ENCODE measurements around the gene C14orf132.

The C14orf132 gene

DNA sequence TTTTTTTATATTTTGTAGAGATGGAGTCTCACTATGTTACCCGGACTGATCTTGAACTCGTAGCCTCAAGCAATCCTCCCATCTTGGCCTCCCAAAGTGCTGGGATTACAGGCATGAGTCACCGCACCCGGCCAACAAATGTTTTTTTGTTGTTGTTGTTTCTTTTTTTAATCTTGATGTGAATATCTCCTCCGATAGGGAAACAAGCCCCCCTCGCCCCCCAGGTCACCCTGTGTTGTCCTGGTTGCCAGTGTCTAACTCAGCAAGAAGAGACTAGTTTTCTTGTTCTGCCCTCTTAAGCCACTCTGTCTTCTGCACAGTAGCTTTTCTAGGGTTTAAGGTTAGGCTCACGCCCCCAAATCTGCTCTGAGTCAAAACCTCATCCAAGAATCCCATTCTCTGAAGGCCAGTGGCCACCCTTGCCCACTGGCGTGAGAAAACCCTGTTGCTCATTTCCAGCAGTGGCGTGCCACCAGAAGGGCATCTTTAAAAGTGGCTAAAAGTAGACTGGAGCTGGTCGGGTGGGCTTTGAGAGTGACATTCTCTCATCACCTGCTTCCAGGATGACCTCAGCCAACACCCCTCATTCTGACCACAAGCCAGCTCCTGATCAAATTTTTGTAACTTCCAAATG lies 42.7 kb downstream of the C14orf132 start:
- Mint-ChIP-seq H3K9me3 (peaks cover 4% of the 10 kb centered on the region), H3K4me3 (no peak overlapping the region), H3K27ac (no peak overlapping the region), H3K27me3 (peaks cover 28% of the 10 kb centered on the region), H3K36me3 (no peaks in the 10 kb centered on the region), H3K4me1 (no peaks in the 10 kb centered on the region)
- no peak for ATAC-seq

DNA sequence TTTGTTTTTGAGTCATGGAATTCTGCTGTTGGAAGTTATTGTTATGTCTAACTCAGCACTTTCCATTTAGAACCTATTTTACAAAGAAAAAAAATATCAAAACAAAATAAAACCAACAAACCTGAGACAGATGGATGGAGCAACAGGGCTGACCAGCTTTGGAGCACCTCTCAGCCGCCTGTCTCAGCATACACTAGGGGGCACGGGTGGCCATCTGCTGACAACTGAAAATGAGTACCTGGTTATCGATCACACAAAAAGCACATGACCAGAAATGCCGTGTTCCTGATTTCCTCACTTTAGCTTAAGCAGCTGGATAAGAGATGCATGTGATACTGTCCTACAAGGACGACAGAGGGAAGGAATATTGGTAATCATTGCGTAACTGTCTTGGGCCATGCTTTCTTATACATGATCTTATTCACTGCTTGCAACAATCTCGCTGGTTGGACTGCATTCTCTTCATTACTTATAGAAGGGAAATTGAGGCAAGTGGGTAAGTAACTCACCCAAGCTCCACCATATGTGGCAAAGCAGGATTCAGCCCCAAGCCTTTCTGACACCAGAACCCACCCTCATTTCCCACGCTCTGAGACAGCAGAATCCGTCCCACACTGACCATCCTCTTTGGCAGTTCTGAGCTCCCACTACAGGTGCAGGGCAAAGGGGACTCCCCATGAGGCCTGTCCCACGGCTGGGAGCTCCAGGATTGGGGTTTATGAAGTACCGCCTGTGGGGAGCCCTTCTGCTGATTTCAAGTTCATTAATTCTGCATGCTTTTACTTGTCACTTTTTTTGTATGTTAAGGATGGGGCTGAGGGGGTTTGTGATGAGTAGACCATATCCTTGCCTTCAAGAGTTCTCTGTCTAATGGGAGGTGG lies 43.5 kb downstream of the C14orf132 start:
- Mint-ChIP-seq H3K27ac (no peak overlapping the region), H3K27me3 (peaks cover 28% of the 10 kb centered on the region), H3K36me3 (no peaks in the 10 kb centered on the region), H3K4me3 (no peak overlapping the region), H3K9me3 (peaks cover 4% of the 10 kb centered on the region), H3K4me1 (no peaks in the 10 kb centered on the region)
- no peak for ATAC-seq

DNA sequence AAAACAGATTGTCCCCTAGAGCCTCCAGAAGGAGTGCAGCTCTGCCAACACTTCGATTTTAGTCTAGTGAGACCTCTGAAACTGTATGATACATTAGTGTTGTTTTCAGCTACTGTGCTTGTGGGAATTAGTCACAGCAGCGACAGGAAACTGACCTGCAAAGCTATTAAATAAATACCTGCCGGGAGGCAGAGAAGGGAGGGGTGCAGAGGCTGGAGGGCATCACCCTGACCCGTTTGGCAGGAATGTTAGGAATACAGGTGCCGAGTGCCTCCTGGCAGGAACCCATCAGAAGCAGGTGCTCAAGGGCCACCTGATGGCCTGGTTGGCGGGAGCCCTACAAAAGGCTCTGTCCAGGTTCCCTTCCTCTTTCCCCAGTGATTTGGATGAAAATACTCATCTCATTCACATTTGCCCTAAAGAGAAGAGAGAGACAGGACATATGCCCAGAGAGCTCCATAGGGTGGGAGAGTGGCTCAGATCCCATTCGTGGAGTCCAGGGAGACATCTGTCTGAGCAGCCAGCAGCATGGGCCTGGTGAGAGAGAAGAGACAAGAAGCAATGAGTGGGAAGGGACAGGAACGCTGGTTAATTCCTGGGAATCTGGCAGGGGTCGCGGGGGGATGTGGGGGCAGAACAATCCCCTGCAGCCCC lies 44.6 kb downstream of the C14orf132 start:
- ATAC-seq: no peak

DNA sequence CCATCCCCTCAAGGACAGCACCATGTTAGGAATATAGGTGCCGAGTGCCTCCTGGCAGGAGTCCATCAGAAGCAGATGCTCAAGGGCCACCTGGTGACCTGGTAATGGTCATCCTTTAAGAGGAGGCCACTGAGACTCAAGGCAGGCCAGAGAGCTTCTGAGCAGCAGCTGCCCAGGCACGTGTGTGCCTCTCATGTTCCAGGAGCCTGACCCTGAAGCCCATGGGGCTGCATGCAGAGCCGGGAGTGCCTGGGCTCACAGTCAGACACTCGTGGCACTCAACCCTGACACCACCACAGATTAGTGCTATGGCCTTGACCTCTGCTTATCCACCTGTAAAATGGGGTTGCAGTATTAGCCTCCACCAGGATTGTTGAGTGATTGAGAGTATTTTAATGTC lies 45.6 kb downstream of the C14orf132 start:
- Mint-ChIP-seq H3K4me1 (no peaks in the 10 kb centered on the region), H3K27me3 (peaks cover 28% of the 10 kb centered on the region), H3K9me3 (no peaks in the 10 kb centered on the region), H3K27ac (no peak overlapping the region), H3K36me3 (no peaks in the 10 kb centered on the region), H3K4me3 (no peak overlapping the region)
- ATAC-seq: no peak

More for the DNA sequence above, 44.6 kb downstream of the C14orf132 start:
- Mint-ChIP-seq H3K27ac (no peak overlapping the region), H3K27me3 (peaks cover 28% of the 10 kb centered on the region), H3K9me3 (peaks cover 4% of the 10 kb centered on the region), H3K4me3 (no peak overlapping the region), H3K4me1 (no peaks in the 10 kb centered on the region), H3K36me3 (no peaks in the 10 kb centered on the region)

DNA sequence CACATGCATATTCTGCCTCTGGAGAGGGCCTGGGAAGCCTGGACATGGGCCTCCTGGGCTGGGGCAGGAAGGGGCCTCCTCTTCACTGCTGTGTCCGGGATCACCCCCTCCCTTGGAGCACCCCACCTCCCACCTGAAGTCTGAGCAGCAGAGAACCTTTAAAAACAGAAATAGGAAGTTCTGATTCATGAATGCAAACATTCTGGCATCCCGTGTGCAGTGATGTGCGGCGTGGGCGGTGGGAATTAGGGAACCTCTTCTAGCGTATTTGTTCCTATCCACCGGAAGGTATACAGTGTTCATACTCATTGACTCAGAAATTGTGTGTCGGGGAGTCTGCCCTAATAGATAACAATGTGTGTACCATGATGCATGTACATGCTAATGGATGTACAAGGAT lies 46.2 kb downstream of the C14orf132 start:
- Mint-ChIP-seq H3K36me3 (no peaks in the 10 kb centered on the region), H3K27me3 (peaks cover 28% of the 10 kb centered on the region), H3K4me1 (no peaks in the 10 kb centered on the region), H3K4me3 (no peak overlapping the region), H3K27ac (no peak overlapping the region), H3K9me3 (no peaks in the 10 kb centered on the region)
- no peak for ATAC-seq

DNA sequence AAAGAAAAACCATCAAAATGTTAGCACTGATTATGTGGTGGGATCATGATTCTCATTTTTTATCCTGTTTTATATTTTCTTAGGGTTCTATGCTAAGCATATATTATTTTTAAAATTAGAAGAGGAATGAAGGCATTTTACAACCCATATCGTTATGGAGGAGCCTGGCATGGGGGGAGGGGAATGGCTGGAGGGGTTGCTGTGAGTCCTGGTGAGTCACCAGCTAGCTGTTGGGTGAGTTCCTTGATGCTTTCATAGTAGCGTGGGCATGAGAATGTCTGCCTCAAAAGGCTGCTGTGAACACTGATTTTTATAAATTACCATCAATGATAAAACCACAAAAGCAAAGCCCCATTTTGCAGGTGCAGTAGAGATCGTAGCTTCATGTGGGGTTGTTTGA lies 46.9 kb downstream of the C14orf132 start:
- H3K4me1 Mint-ChIP-seq: no peaks in the 10 kb centered on the region
- H3K27me3 Mint-ChIP-seq: peaks cover 31% of the 10 kb centered on the region
- ATAC-seq: no peak
- no peak overlapping the region for H3K4me3 Mint-ChIP-seq
- no peaks in the 10 kb centered on the region for H3K9me3 Mint-ChIP-seq
- H3K27ac Mint-ChIP-seq: no peak overlapping the region
- no peaks in the 10 kb centered on the region for H3K36me3 Mint-ChIP-seq

DNA sequence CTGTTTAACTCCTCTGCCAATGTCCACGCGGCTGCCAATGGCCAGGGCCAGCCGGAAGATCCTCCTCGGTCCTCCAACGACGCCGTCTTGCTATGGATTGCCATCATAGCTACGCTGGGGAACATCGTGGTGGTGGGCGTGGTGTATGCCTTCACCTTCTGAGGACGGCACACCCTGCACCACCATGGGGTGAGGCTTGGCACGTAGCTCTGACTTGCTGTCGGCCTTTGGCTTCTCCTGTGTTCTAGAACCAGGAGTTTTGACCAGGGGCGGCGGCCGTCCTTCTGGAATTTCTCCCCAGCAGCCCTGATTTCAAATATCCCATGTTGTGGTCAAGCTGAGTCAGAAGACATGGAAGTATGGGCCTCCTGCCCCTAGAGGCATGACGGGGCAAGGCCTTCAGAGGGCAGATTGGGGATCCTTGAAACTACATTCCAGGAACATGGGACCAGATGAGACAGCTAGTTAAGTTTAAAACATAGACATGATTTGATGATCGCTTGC lies 47.5 kb downstream of the C14orf132 start:
- Mint-ChIP-seq H3K4me3 (no peak overlapping the region), H3K36me3 (no peaks in the 10 kb centered on the region), H3K27me3 (peaks cover 33% of the 10 kb centered on the region), H3K4me1 (no peaks in the 10 kb centered on the region), H3K27ac (no peak overlapping the region), H3K9me3 (no peaks in the 10 kb centered on the region)
- ATAC-seq: no peak

DNA sequence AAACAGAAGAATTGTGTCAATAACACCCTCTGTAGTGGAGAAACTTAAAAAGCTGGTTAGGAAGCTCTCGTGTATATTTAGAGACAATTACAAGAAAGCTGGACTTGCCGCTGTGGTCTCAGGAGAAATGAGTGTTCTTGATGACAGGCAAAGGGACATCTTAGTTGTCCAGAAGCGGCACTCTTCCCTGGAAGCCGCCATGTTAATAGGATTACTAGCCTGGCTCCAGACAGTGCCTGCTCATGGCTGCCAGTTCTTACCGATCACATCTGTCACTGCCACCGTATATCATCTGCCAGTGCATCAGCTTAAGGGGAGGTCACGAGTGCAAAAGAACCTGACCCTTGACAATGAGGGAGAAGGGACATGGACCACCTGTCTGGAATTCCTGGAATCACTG lies 48.9 kb downstream of the C14orf132 start:
- no peak for ATAC-seq
- peaks cover 18% of the 10 kb centered on the region for H3K27me3 Mint-ChIP-seq

DNA sequence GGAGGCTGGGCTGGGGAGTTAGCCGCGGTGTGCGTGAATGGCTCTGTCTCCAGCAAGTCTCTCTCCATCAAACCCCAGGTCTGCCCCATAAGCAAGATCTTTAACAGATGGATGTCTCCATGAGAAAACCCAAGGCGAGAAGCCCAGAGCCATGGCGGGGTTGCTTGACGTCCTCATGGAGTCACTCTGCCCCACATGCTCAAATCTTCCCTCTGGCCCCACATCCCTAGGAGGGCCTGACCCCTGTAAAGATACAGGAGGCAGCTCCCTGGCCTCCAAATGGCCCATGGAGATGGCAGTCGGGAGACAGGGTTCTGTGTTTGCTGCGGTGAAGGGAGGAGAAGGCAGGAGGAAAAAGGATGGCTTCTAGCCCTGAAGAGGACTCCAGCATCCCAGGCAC lies 49.3 kb downstream of the C14orf132 start:
- H3K4me3 Mint-ChIP-seq: no peak overlapping the region
- no peak for ATAC-seq
- no peaks in the 10 kb centered on the region for H3K36me3 Mint-ChIP-seq
- H3K9me3 Mint-ChIP-seq: no peaks in the 10 kb centered on the region
- H3K4me1 Mint-ChIP-seq: no peaks in the 10 kb centered on the region
- H3K27me3 Mint-ChIP-seq: peaks cover 15% of the 10 kb centered on the region
- no peak overlapping the region for H3K27ac Mint-ChIP-seq

More for the DNA sequence above, 48.9 kb downstream of the C14orf132 start:
- H3K27ac Mint-ChIP-seq: no peak overlapping the region
- no peak overlapping the region for H3K4me3 Mint-ChIP-seq
- H3K4me1 Mint-ChIP-seq: no peaks in the 10 kb centered on the region
- H3K36me3 Mint-ChIP-seq: no peaks in the 10 kb centered on the region
- no peaks in the 10 kb centered on the region for H3K9me3 Mint-ChIP-seq

DNA sequence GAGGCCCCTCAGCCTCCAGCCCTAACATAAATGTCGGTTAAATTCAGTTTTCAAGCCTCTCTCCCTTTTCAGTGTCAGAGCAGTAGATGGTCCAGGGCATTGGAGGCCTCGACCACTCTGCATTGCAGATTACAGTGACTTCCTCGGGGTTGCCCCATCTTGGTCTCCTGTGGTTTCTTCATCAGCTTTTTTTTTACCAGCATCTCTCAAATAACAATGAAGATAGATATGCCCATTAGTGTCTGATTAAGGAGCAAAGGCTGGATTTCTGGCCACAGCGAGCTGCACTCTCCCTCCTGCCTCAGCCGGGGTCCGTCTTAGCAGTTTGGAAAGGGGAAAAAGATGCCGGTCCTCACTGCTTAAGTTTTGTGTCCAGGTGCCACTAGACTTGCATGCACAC lies 49.7 kb downstream of the C14orf132 start:
- Mint-ChIP-seq H3K9me3 (no peaks in the 10 kb centered on the region), H3K27me3 (peaks cover 15% of the 10 kb centered on the region), H3K4me3 (no peak overlapping the region), H3K36me3 (no peaks in the 10 kb centered on the region), H3K27ac (no peak overlapping the region), H3K4me1 (no peaks in the 10 kb centered on the region)
- no peak for ATAC-seq

DNA sequence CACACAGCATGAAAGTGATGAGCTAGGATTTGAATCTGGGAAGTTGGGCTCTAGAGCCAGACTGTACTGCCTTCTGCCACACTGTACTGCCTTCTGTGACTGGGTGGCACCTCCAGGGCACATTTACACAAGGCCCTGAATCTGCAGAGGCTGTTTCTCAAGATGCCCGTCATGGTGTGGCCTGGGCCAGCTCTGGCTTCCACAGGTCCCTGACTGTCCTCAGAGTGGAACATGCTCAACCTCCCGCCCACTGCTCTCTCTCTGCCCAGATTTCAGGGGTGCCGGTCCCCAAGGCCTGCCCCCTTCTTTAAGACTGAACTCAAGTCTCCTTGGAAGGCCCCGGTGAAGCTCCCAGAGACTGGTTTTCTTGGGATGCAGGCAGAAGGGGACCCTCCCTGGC lies 50.2 kb downstream of the C14orf132 start:
- H3K9me3 Mint-ChIP-seq: no peaks in the 10 kb centered on the region
- ATAC-seq: no peak
- no peaks in the 10 kb centered on the region for H3K36me3 Mint-ChIP-seq
- H3K27me3 Mint-ChIP-seq: peaks cover 15% of the 10 kb centered on the region
- no peaks in the 10 kb centered on the region for H3K4me1 Mint-ChIP-seq
- no peak overlapping the region for H3K27ac Mint-ChIP-seq
- no peak overlapping the region for H3K4me3 Mint-ChIP-seq

DNA sequence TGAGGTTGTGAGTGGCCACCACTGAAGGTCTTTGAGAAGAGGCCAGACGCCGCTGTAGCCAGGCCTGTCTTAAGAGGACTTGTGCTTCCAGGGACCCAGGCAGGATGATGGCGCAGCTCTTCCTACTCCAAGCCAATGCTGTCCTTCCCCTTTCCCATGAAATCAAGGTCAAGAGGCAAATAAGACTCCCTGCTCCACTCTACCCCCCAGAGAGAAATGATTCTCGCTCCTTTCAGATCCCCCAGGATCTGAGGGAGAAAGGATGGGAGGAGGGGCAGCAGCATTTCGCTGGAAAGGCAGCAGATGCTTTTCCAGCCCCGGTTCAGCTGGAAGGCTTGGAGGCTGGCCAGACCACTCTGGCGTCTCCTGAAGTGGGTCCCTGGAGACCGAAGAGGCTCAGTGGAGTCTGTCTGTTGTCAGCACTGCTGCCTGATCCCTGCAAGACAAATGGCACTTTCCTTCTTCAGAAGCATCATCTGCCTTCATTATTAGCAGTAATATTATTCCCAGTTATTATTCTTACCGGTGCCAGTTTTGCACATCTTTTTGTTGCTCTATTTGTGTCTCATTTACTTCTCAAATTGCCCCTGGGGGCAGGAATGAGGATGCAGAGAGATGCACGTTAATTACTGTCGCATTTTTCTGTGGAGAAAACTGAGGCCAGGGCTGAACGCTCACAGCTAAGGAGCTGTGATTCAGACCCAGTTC lies 51.4 kb downstream of the C14orf132 start:
- Mint-ChIP-seq H3K4me3 (no peak overlapping the region), H3K27ac (no peak overlapping the region), H3K27me3 (peaks cover 18% of the 10 kb centered on the region), H3K4me1 (no peaks in the 10 kb centered on the region), H3K36me3 (no peaks in the 10 kb centered on the region), H3K9me3 (no peaks in the 10 kb centered on the region)
- ATAC-seq: no peak

DNA sequence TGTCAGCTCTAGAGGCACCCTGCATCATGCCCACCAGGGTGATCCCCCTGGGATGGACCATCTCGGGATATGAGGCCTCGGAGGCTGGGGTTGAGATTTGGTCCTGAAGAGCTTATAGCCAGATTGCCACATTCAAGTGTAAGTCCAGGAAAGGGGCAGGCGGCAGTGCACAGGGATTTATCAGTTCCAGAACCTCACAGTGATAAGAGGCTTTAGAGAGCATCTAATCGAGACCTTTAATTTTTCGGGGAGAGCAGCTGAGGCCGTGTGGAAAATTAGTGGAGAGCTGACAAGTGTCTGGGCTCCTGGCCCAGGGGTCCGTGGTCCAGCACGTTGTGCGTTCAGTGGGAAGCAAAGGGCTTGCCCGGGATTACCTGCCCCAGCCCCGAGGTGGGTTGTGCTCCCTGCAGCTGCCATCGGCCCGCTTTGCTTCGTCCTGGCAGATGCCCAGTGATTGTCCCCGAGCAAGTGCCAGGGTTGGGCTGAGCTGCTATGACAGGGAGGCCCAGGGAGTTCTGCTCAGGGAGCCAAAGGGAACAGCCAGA lies 52.1 kb downstream of the C14orf132 start:
- Mint-ChIP-seq H3K36me3 (no peaks in the 10 kb centered on the region), H3K4me3 (no peak overlapping the region), H3K27ac (no peak overlapping the region), H3K9me3 (no peaks in the 10 kb centered on the region), H3K4me1 (no peaks in the 10 kb centered on the region), H3K27me3 (peaks cover 18% of the 10 kb centered on the region)
- no peak for ATAC-seq

DNA sequence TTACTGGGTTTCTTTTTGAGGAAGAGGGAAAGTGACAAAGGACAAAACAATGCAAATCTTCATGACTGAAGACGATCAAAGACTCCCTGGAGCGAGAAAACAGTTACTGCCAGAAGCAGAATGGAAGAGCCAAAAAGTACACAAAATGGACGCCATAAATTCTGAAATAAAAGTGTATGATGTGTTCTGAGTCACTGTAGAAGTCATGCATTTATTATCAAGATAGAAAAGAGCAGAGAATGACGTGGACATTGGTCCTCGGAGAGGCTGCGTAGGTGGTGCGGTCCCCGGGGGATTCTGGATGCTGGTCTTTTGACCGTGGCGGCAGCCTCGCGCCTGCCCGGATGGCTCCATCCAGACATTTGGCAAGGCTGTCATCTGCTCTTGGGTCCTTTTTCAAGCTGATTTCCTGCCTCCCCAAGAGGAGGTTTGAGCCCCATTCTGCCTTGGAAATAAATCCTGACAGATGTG lies 52.8 kb downstream of the C14orf132 start:
- no peaks in the 10 kb centered on the region for H3K9me3 Mint-ChIP-seq
- ATAC-seq: no peak
- H3K27me3 Mint-ChIP-seq: peaks cover 18% of the 10 kb centered on the region
- H3K27ac Mint-ChIP-seq: no peak overlapping the region
- H3K36me3 Mint-ChIP-seq: no peaks in the 10 kb centered on the region
- no peaks in the 10 kb centered on the region for H3K4me1 Mint-ChIP-seq
- H3K4me3 Mint-ChIP-seq: no peak overlapping the region

DNA sequence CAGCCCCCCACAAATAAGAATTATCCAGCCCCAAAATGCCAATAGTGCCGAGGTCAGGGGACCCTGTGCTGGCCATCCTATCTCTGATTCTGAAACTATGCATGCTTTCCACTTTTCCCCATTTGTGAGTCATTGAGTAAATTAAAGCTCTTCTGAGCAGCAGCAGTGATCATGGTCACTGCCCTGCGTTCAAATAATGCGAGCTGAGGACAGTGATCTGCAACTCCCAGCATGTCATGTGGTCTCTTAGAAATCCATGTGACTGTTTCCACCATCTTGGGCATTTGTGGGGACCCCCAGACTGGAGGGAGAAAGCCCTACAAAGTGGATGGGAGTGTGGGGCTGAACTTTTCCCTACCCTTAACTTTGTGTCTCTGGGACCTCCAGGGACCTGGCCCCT lies 53.8 kb downstream of the C14orf132 start:
- Mint-ChIP-seq H3K4me3 (no peak overlapping the region), H3K4me1 (no peaks in the 10 kb centered on the region), H3K27ac (no peak overlapping the region), H3K36me3 (no peaks in the 10 kb centered on the region), H3K9me3 (no peaks in the 10 kb centered on the region), H3K27me3 (peaks cover 22% of the 10 kb centered on the region)
- no peak for ATAC-seq
